Measurements from ENCODE around the gene BRD4.
"Not testable (repeated sequence)": the region's sequence is repeated elsewhere in the genome, so short reads cannot be mapped to it uniquely, and the experiment has no call there.

BRD4 gene

GRCh38 chr19:15358918-15359317 is 26.6 kb upstream of the BRD4 start:
- DNase-seq, result no peak

DNA sequence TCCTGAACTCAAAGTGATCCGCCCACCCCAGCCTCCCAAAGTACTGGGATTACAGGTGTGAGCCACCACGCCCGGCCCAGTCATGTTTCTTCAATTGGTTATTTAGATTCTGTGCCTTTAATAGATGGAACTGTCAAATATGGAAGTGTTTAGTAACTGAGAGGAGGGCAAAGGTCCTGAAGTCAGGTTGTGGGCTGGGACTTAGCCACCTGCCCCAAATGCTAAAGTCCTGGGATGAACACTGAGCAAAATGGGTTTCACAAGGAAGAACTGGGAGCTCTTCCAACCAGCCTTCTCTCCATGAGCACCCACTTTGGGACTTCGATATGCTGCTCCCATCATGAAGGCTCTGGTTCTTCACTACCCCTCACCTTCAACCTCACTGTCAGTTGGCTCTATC is 25.6 kb upstream of the BRD4 start:
- no peak for DNase-seq

DNA sequence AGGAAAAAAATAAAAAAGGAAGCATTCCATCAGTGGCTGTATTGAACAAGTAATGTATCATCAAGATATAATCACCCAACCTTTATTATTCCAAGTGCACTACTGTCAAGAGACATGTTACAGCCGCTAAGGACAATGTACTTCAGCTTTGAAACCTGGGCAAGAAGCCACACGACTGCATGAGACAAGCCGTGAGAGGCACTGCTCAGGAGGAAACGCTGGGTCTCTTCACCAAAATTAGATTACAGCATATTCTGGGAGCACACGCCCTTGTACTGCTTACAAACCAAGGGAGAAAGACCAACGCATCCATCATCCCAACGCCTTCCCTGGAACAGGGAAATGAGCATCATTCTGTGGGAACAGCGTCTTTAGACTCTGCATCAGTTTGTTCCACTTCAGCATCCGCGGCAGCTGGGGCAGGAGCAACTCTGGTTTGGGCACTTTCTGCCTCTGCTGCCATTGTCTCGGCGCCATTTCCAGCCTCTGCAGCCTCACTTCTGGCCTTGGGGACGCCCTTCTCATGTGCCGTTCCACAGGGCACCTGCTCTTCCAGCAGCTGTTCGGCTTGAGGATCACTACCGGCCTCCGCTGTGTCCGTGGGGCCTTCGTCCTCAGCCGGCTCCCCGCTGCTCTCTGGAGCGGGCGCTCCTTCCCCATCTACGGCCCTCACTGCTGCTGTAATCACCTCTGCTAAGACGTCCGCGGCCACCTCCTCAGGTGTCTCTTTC is 22.4 kb upstream of the BRD4 start:
- no peak for DNase-seq

GRCh38 chr19:15353908-15354307 is 21.6 kb upstream of the BRD4 start:
- DNase-seq, result no peak

DNA sequence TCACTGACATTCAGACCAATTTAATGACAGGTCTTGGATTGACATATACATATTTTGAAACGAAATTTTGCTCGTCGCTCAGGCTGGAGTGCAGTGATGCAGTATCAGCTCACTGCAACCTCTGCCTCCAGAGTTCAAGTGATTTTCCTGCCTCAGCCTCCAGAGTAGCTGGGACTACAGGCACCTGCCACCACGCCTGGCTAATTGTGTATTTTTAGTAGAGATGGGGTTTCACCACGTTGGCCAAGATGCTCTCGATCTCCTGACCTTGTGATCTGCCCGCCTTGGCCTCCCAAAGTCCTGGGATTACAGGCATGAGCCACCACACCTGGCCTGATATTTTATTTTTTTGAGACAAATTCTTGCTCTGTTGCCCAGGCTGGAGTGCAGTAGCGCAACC is 20.2 kb upstream of the BRD4 start:
- DNase-seq, result not testable (repeated sequence)

DNA sequence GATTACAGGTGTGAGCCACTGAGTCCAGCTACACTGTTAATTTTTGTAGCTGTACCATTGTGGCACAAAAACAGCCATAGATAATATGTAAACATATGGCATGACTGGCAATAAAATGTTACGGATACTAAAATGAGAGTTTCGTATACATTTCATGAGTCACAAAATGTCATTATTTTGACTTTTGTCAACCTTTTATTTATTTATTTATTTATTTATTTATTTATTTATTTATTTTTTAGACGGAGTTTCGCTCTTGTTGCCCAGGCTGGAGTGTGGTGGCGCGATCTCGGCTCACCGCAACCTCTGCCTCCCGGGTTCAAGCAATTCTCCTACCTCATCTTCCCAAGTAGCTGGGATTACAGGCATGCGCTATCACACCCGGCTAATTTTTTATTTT is 9.0 kb upstream of the BRD4 start:
- not testable (repeated sequence) for DNase-seq

GRCh38 chr19:15340086-15340485 is 7.7 kb upstream of the BRD4 start:
- DNase-seq, result no peak

DNA sequence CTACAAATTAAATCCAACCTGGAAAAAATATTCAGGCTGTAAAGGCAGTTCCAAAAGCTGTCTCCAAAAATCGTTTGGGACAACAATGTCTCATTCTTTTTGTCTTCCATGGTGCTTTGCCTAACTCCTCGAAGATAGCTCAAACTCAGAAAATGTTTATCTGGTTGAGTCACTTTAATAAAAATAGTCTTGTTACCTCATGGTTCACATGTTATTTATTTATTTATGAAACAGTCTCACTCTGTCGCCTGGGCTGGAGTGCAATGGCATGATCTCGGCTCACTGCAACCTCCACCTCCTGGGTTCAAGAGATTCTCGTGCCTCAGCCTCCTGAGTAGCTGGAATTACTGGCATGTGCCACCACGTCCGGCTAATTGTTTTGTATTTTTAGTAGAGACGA is 4.9 kb upstream of the BRD4 start:
- no peak for DNase-seq

DNA sequence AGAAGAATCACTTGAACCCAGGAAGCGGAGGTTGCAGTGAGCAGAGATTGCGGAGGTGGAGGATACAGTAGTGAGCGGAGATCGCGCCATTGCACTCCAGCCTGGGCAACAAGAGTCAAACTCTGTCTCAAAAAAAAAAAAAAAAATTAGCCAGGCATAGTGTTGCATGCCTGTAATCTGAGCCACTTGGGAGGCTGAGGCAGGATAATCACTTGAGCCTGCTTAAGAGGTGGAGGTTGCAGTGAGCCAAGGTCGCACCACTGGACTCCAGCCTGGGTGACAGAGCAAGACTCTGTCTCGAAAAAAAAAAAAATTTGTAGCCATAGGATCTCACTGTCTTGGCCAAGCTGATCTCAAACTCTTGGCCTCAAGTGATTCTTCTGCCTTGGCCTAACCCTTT is 3.7 kb upstream of the BRD4 start:
- not testable (repeated sequence) for DNase-seq

- peak; percentile 59 for DNase-seq
These were observed 674 bp downstream of the BRD4 start for GRCh38 chr19:15331419-15332310.

DNA sequence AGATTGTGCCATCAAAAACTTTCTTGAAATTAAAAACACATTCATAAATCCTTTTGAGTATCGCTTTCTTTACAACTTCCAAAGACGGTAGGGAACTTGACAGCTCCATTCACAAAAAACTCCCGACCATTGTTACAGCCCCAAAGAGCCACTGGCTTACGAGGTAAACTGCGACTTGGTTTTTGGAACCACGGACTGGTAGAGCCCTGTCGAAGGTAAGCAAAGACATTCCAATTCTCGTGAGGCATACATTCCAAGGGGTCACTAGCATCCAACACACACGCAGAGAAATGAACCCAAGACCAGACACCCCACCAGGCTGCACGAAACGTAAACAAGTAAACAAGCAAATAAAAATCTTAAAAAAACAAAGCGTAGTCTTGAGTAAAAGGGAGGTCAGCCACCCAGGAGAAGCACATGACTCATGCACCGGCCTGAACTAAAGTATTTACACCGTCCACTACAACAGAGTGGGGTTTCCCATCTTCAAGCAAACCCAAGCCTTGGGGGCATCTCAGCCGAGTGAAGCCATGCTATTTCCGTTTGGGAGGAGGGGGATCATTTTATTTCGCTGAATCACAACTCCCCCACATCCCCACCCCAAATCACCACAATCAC is 1.4 kb downstream of the BRD4 start:
- no peak for DNase-seq

GRCh38 chr19:15328312-15328711 is 4.0 kb downstream of the BRD4 start:
- DNase-seq, result no peak

DNA sequence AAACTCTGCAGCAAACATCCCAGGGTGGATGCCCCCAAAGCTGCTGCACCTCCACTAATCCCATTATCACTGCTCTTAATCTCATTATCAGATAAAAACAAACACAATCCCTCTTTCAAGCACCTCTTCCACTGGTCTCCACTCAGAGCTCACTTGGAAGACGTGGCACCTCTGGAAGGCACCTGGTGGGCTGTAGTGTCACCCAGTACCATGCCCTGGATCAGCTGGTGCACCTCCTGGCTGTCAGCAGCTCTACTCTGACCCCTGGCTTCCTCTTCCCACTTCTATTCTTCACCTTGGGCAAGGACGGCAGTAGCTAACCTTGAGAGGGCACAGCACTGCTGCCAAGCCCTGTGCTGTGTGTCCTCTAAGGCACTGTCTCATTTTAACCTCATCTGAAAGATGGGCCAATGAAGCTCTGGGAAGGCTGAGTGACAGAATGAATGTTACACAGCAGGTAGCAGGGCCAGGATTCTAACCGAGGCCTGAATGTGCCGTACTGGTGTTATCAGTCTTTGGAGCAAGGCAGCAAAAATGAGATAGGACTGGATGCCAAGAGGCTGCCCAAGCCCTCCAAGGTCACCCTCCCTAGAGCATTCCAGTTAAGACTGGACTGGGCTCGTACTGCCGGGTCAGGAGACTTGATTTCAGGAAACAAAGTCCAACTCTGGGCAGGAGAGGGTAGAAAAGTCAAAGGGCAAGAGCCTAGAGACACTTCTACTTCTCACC is 7.4 kb downstream of the BRD4 start:
- DNase-seq, result no peak

DNA sequence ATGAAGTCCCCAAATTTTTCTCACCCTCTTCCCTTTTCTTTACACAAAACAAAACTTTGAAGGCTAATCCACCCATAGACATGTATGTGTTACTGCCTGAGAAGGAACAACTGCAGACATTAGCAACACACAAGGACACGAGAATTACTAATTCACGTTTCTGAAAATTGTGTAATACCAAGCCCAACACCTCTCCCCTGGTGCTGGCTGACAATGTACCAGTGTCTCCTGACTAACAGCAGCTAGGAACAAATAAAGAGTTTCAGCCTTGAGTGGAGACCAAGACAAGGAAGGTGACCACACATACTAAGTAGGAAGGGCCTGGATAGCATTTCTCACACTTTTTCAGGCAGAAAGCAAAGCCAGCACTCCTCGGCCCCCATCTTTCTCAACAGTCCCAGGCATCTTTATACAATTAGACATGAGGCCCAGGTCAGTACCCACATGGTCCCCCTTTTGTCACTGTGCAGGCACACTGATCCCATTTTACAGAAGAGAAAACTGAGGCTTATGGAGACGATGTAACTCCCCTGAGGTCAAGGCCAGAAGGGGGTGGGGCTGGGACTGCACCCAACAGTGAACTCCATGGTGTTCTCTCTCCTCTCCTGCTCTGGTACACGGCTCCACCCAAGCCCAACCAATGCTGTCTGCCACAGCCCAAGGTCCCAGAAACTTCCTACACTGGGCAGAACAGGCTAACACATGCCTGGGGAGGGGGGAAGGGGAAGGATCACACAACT is 8.7 kb downstream of the BRD4 start:
- no peak for DNase-seq

DNA sequence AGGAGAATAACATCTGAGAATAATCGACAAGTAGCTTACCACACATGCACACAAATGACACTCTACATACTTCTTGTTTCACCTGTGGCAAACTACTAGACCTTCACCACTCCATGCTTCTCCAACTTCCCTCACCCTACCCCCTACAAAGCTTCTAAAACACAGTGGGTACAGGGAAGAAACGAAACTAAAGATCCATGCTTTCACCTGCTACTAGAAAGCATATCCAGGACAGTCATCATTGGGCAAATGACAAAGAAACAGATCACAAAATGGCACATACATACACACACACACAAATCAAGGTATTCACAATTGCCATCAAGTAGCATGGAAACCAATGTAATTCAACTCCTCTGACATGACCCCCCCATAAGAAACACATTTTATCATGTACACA is 10.6 kb downstream of the BRD4 start:
- no peak for DNase-seq

DNA sequence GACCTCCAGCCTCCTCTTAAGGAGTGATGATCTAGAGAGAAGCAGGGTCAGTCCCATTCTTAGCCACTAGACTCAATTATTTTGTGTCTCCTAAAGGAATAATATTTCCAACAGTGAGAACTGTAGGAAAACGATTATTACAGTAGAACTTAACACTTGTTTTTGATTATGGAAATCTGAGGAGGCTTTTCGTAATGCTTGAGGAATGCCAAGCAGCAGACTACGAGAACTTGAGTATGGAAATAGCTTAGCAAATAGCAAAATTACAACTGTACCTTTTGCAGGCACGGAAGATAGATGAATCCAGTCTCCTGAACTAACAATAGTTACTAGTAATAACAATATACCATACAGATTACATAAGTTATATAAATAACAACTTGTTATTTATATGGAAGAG is 12.2 kb downstream of the BRD4 start:
- DNase-seq, result no peak

- DNase-seq, result no peak
These were observed 14.1 kb downstream of the BRD4 start for GRCh38 chr19:15318241-15318691.

DNA sequence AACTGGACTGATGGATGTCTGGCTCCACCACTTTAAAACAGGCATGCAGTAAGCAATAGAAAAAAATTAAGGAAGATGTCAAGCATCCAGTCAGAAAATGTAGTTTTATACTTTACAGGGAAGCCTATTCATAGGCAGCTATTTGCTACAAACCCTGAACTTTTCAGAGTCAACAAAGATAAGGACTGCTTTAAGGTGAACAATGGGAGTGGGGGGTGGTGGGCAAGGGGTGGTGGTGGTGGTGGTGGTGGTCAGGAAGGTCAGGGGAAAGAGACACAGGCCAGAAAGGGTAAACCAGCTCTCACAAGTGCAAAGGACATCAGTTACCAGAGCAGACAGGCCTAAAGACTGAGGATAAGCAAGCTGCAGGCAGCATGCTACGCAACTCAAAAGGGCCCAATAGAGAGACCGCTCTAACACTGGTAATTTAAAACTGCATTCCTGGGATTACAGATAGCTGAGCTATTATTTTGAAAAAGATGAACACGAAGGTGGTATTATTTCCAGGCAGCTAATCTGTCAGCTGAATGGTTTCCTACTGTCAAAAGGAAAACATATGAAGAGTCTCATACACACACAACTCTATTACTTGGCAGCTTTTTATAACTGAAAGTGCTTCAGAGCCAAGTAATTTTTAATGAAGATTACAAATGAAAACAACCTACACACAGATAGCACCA is 14.8 kb downstream of the BRD4 start:
- no peak for DNase-seq

DNA sequence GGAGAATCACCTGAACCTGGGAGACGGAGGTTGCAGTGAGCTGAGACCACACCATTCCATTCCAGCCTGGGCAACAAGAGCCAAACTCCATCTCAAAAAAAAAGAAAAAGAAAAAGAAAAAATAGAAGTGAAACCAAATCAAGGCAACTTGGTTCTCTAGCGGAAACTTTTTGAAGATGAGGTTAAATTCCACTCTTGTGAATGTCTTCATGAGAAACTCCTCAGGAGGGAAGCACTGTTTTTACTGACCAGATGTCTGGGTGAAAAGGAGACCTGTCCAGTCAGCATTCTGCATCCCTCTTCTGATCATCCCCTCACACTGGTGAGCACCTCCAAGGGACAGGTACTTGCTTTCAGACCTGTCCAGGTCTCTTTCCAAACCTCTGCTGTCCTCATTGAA is 15.8 kb downstream of the BRD4 start:
- DNase-seq, result no peak

DNA sequence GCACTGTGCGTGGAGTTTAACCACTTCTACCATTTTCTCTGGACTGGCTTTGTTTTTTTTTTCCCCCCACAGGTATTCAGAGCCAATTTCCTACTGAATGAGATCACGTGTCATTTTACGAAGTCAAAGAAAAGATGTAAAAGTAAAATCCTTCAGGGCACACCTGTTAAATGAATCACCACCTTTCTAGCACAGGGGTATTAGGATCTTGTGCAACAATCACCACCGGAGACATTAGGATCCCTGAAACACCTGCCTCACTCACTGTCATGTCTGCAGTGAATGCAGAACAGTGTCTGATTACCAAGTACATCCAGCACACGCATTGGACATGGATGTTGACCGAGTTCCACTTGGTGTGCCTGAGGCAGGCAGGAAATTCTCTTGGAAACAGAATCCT is 17.2 kb downstream of the BRD4 start:
- DNase-seq, result no peak

DNA sequence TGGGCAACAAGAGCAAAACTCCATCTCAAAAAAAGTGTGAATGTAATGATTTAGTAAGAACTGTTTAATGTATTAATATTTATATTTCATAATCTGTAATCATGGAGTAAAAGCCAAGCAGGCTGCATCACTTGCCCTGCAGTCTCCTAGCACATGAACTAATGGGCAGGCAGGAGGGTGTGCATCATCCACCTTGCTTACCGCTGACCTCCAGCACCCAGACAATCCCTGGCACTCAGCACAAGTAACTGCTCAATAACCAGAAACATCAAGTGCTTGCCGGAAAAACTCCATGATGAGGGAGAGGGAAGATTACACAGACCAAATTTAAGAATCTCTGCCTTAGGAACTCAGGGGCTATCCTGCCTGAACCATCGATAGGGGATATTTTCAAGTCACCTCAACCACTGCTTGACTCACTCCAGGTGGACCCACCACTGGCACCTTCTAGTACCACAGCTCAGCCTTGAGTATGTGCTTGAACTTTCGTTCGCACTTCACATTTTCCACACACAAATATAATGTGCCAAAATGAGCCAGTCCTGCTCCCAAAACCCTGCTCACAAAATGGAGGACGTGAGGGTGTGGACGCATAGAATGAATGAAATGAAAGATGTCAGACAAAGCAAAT is 18.6 kb downstream of the BRD4 start:
- DNase-seq, result no peak
